ENCODE data around the gene PTPA.

DNA sequence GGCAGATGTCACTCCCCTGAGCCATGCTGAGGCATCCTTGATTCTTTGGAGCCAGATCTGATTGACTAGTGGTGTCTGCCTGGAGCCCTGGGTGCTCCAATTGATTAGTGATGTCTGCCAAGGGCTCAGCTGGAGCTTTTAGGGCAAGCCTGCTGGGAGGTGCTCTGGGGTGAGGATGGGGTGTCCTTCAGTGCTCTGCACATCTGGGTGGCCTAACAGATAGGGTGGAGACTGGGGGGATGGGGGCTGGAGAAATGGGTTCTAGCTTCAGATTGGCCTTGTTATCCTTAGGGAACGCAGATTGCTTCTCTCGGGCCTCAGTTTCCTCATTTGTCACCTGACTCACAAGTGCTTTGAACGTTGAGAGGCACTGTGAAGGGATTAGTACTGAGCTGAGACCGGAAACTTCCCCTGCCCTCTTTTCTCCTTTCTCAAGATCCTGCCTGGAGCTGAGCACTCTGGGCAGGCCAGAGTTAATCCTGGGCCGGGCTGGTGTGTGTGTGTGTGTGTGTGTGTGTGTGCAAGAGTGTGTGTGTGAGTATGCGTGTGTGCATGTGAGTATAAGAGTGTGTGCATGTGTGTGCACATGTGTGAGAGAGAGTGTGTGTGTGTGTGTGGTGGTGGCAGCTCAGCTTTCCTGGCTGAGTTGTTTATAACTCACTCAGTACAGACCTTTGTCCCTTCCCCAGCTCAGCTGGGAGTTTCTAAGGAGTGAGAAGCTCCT is 72.4 kb downstream of the PTPA start:
- TF ChIP-seq, protein P1, sequence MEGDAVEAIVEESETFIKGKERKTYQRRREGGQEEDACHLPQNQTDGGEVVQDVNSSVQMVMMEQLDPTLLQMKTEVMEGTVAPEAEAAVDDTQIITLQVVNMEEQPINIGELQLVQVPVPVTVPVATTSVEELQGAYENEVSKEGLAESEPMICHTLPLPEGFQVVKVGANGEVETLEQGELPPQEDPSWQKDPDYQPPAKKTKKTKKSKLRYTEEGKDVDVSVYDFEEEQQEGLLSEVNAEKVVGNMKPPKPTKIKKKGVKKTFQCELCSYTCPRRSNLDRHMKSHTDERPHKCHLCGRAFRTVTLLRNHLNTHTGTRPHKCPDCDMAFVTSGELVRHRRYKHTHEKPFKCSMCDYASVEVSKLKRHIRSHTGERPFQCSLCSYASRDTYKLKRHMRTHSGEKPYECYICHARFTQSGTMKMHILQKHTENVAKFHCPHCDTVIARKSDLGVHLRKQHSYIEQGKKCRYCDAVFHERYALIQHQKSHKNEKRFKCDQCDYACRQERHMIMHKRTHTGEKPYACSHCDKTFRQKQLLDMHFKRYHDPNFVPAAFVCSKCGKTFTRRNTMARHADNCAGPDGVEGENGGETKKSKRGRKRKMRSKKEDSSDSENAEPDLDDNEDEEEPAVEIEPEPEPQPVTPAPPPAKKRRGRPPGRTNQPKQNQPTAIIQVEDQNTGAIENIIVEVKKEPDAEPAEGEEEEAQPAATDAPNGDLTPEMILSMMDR (IDR thresholded peaks at IDR 0.05), result no peak
- TF ChIP-seq POLR2A (IDR thresholded peaks at IDR 0.05), result no peak

Measured in Peyer's patch (tissue), 4 donors.